C4-2B (cell line): ENCODE data around the gene NECAP2.
"Not testable (repeated sequence)": the region's sequence is repeated elsewhere in the genome, so short reads cannot be mapped to it uniquely, and the experiment has no call there.

Source experiments
- CTCF ChIP-seq: fragments of 450-650 bp; conservative IDR thresholded peaks from 2 replicates; pipeline ENCODE4 v1.5.1; 2017; ENCODE audit warnings: mild to moderate bottlenecking
- ZFX ChIP-seq: fragments of 450-650 bp; IDR thresholded peaks from 2 replicates; pipeline ENCODE4 v1.6.1; 2017

GRCh38 chr1:16454909-16455308, 14.4 kb downstream of the NECAP2 start:
- not testable (repeated sequence) for TF ChIP-seq CTCF, ZFX
